Measurements from ENCODE around the gene CHAF1A.

CHAF1A gene

GRCh38 chr19:4367781-4368127 is 34.7 kb upstream of the CHAF1A start:
- no peak for DNase-seq

DNA sequence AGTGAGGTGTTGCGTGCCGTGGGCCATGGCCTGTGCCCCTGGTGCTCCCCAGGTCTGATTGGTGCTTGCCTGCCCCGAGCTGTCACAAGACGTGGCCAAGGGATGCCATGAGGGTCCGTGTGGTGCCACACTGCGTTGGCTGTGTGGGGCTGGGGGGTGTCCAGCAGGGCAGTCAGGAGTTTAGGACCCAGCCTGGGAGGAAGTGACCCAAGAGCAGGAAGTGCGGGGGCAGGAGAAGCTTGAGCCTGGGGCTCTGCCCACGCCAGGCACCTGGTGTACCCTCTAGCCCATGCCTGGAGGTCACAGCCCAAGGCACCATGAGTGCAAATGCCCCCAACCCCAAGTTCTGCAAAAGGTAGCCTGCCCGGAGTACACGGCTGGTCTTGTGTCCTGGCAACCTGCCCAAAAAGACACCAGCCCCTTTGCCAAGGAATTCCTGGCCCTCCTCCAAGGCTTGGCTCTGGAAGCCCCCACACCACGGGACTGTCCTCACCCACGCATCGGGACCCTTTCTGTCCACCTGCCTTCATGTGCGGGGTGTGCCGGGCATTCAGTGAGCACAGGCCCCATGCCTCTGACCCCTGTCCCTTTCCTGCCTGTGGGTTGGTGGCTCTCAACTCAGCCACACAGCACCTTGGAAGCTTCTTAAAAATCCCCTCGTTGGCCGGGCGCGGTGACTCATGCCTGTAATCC is 34.2 kb upstream of the CHAF1A start:
- DNase-seq, result peak; percentile 3

DNA sequence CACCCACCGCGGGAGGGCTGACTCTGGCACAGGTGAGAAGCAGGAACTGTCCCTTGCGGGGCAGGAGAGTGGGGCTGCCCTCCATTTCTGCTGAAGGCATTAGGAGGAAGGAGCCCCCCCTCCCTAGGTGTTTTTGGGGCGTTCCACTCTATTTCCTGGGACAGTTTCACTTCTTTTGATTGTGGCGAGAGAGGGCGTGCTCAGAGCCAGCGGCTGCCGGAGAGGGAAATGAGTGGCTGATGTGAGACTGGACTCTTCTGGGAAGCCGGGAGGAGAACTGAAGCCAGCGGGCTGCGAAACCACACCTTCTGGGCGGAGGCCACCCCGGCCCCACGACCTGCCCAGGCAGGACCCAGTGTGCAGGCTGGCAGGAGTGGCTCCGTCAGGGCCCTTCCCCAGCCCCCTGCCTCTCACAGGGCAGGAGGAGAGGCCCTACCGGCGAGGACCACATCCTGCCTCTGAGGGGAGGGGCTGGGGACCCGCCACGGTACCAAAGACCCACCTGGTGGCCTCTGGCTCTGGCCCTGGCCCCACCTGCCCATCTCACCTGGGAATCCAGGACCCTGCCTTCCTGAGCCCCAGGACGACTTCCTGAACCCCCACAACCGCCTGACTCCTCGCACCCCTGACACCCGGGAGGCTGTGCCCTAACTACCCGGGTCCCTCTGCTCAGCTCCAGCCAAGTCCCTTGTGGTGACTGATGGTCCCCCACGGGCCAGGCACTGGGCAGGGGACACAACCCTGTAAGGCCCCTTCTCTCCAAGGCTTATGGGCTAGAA is 33.1 kb upstream of the CHAF1A start:
- DNase-seq, result peak; percentile 78

DNA sequence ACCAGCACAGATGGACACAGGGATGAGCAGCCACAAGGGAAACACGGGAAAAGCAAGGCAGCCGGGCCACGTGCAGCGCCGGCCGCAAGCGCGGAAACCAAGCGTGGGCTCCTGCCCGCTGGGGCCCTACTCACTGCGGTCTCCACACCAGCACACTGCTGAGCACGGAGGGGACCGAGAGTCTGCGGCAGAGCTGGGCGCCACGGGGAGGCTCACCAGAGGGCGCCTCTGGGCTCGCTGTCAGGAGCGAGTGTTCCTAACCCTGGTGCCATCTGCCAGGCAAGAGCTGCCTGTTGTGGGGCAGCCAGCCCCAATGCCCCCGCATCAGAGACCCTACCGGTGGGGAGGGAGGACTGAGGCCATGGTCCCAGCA is 32.6 kb upstream of the CHAF1A start:
- DNase-seq, result peak; percentile 68

- no peak for DNase-seq
These were observed 31.9 kb upstream of the CHAF1A start for GRCh38 chr19:4370418-4371041.

GRCh38 chr19:4371247-4372164 is 30.9 kb upstream of the CHAF1A start:
- DNase-seq, result no peak

- DNase-seq, result no peak
These were observed 30.1 kb upstream of the CHAF1A start for GRCh38 chr19:4372165-4373012.

DNA sequence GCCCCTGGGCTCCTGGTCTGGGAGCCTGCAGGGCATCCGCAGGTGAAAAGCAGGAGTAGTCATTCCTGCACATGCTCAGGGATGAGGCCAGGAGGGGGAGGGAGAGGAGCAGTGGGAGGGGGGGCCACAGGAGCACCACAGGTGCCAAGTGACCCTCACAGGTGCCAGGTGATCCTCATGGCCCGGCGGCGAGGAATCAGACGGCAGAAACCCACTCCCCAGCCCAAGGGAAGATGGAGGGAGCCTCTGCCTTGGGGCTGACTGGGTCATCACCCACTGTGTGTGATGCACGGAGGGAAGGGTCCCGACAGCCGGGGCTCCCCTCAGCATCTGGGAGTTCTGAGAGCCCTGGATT is 29.4 kb upstream of the CHAF1A start:
- DNase-seq, result no peak

- DNase-seq, result no peak
These were observed 28.6 kb upstream of the CHAF1A start for GRCh38 chr19:4373601-4374497.

DNA sequence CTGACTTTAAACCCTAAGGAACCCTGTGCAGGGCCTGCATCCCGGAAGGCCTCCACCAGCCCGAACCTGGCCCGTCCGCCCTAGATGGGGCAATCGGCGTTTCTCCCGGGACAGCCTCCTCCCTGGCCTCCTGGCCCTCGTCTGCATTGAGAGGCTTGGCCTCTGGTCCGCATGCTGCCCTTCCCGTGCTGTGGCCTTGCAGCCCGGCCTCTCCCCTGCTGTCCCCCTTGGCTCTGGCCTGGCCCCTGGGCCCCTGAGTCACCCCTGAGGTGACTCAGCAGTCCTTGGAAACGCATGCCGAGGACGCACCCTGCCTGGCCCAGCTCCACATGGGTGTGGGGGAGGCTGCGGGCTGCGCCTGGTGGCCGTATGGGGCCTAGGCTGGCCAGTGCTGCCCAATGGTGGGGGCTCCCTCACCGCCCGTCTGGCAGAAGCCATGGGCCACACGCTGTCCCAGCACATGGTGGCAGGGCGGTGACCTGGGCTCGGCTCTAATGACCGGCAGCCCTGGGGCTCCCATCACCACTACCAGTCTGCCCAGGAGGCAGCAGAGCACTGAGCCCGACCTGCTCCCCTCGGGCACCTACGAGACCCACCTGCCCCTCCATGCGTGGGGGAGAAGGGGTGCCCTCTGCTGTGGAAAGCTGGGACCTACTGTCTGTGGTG is 27.8 kb upstream of the CHAF1A start:
- DNase-seq, result no peak

- DNase-seq, result no peak
These were observed 27.0 kb upstream of the CHAF1A start for GRCh38 chr19:4375164-4376027.

GRCh38 chr19:4376028-4376670 is 26.3 kb upstream of the CHAF1A start:
- no peak for DNase-seq

DNA sequence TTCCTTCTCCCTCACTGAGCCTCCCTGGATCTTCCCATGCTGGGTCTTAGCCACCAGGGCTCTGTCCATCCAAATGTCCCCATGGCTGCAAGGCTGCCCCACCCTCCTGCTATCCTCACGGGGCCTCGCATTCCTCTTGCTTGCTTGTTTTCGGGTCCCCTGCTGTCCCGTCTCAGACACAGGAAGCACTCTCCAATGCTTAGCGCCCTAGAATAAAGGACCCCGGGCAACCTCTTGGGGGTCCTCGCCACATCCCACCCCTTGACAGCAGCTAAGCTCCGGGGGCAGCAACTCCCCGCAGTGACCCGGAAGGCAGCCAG is 25.8 kb upstream of the CHAF1A start:
- DNase-seq, result no peak

DNA sequence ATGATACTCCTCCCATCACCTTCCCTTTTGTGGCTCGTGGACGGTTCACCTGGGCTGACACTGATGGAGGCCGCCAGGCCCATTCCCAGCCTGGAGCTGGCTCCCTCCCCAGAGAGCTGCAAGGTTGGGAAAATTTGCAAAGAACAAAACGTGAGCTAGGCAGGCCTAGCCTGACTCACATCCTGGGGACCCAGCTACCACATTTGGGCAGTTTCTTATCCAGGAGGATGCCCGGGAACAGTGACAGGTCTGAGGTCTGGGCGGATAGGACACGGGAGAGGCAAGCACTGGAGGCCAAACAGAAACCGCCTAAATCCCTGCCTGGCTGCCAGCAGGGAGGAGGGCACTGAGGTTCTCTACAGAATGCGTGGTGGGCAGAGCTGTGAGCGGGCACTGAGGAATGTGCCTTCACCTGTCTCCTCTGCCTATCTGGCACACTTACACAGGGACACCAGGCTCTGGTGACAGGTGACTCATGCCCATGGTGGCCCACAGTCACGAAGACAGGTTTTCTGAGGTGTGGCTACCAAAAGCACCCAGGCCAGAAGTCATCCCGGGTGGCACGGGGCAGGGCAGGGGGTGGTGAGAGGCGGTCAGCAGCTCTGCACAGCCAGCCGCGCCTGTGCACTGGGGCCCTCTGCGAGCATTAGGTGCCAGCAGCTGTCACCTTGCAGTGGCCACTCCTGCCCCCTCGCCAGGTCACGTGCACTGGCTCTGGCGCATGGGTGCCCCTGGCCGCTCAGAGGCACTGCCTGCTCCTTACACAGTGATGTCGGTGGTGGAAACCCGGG is 25.3 kb upstream of the CHAF1A start:
- no peak for DNase-seq

DNA sequence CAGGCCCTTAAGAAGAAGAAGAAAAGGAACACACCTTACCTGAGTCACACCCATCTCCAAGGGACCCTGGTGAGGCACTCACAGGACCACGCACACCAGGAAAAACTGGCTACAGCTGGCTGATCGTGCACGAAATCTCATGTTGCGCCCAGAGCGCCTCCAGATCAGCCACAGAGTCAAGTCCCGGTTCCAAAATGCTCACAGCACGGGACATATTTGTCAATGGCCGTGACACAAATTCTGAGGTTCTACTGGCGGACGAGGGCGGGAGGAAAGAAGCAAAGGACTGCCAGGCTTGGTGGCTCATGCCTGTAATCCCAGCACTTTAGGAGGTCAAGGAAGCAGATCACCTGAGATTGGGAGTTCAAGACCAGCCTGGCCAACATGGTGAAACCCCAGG is 23.6 kb upstream of the CHAF1A start:
- DNase-seq, result no peak

- peak; percentile 50 for DNase-seq
These were observed 22.8 kb upstream of the CHAF1A start for GRCh38 chr19:4379383-4380253.

DNA sequence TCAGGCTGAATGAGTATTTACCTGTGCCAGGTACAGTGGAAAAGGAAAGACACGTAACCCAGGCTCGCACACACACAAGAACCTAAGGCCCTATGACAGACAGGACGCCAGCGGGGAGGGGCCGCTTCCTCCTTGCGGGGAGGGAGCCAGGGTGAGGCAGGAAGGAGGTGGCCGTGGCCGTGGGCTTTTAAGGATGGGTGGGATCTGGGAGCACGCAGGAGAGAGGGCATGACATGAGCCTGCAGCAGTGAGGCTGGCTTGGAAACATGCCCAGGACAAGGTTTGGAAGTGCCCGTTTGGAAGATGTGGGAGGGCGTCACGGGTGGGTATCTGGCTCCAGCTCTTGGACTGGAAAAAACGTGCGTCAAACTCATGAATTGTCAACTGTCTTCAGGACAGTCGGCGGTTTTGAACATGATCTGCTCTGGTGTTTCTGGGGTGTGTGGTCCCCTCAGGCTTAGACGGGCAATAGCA is 22.1 kb upstream of the CHAF1A start:
- DNase-seq, result peak; percentile 60

Data from CD4-positive, alpha-beta T cell treated with Interleukin-4 for 4 hours (primary cell).